OCI-LY1 (cell line): Measurements from ENCODE around the gene TTC17.

Experiments used
- H2AFZ ChIP-seq: fragments of 200-600 bp; sonication (generic), shearing (Covaris generic); 2 replicates; pipeline ENCODE4 v1.6.0; 2014; ENCODE audit warnings: antibody characterized with exemption, mild to moderate bottlenecking, low read length
- H3F3A ChIP-seq: fragments of 200-600 bp; sonication (generic), shearing (Covaris generic); 2 replicates; pipeline ENCODE4 v1.6.0; 2014; ENCODE audit warnings: mild to moderate bottlenecking, antibody characterized with exemption, low read length, moderate library complexity; ENCODE audit not compliant: insufficient read depth
- H3K27ac ChIP-seq: fragments of 200-600 bp; sonication (generic); 2 replicates; pipeline ENCODE4 v1.5.1; 2014; ENCODE audit warnings: low read length, mixed run types, mild to moderate bottlenecking, low read depth; ENCODE audit not compliant: poor library complexity, severe bottlenecking
- H3K27me3 ChIP-seq: fragments of 200-600 bp; sonication (generic); 2 replicates; pipeline ENCODE4 v1.6.0; 2014; ENCODE audit warnings: antibody characterized with exemption, mild to moderate bottlenecking, low read length, moderate library complexity; ENCODE audit not compliant: insufficient read depth
- H3K36me3 ChIP-seq: fragments of 200-600 bp; sonication (generic); 2 replicates; pipeline ENCODE4 v1.6.1; 2014; ENCODE audit warnings: mild to moderate bottlenecking, antibody characterized with exemption, low read length, moderate library complexity, mixed read lengths; ENCODE audit not compliant: insufficient read depth
- H3K4me1 ChIP-seq: fragments of 200-600 bp; sonication (generic); 2 replicates; pipeline ENCODE4 v1.5.1; 2014; ENCODE audit warnings: mild to moderate bottlenecking, low read length, moderate library complexity; ENCODE audit not compliant: insufficient read depth, severe bottlenecking
- H3K4me2 ChIP-seq: fragments of 200-600 bp; sonication (generic), shearing (Covaris generic); 2 replicates; pipeline ENCODE4 v1.6.1; 2014; ENCODE audit warnings: low read length
- H3K4me3 ChIP-seq: fragments of 200-600 bp; sonication (generic); 2 replicates; pipeline ENCODE4 v1.5.1; 2014; ENCODE audit warnings: low read length, low read depth, mild to moderate bottlenecking, mixed read lengths; ENCODE audit not compliant: poor library complexity, severe bottlenecking
- H3K79me2 ChIP-seq: fragments of 200-600 bp; shearing (Covaris generic); 2 replicates; pipeline ENCODE4 v1.6.1; 2016; ENCODE audit warnings: mixed run types, low read length, mixed read lengths; ENCODE audit not compliant: insufficient read depth
- H3K9ac ChIP-seq: fragments of 200-600 bp; sonication (generic), shearing (Covaris generic); 2 replicates; pipeline ENCODE4 v1.6.1; 2014; ENCODE audit warnings: mild to moderate bottlenecking, low read length, mixed read lengths
- H3K9me2 ChIP-seq: fragments of 200-600 bp; sonication (generic), shearing (Covaris generic); 2 replicates; pipeline ENCODE4 v1.6.1; 2014; ENCODE audit warnings: low read depth, mild to moderate bottlenecking, low read length, mixed read lengths
- H3K9me3 ChIP-seq: fragments of 200-600 bp; shearing (Covaris generic); 2 replicates; pipeline ENCODE4 v1.6.1; 2014; ENCODE audit warnings: low read length, mixed read lengths
- H4K20me1 ChIP-seq: fragments of 200-600 bp; sonication (generic), shearing (Covaris generic); 2 replicates; pipeline ENCODE4 v1.6.0; 2016; ENCODE audit warnings: mild to moderate bottlenecking, low read length; ENCODE audit not compliant: insufficient read depth
- EZH2 ChIP-seq: fragments of 200-600 bp; sonication (generic), shearing (Covaris generic); IDR thresholded peaks from 2 replicates; pipeline ENCODE4 v1.8.0; 2017; ENCODE audit warnings: borderline replicate concordance, mixed run types, mild to moderate bottlenecking, antibody characterized with exemption, low read length, moderate library complexity, mixed read lengths
- TF ChIP-seq, protein P1 (sequence below): fragments of 200-600 bp; sonication (generic), shearing (Covaris generic); IDR thresholded peaks from 2 replicates; pipeline ENCODE4 v1.5.1; 2017; ENCODE audit warnings: mild to moderate bottlenecking, antibody characterized with exemption, low read length, moderate library complexity, mixed read lengths

Gene TTC17

DNA sequence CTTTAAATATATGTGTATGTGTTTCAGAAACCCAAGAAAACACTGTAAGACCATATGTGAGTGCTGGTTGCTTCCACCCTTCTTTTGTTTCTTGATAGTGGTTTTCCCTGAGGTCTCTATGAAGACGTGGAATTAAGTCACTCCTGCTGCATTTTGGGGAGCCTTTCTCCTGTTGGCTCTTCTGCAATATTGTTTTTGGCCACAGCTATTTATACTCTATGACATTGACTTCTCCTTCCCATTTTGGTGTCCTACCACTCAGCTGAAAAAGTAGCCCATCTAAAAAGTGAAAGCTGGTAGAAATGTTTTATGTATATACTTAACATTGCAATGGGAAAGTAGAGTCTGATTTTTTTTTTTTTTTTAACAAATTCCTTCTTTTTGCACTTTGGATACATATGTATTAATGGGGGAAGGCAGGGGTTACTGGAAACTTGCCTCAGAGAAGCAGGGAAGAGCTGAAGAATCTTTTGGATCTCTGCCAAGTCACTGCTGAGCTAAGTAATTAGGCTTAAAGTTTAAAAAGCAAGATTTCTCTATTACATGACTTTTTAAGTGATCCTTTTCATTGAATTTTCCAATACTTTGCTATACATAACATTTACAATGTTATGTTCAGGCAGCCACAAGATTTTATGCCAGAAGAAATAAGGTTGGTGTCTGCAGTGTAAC lies 1.8 kb downstream of the TTC17 start:
- peak overlapping the region; percentile 64 for H3K27ac ChIP-seq
- TF ChIP-seq, protein P1, sequence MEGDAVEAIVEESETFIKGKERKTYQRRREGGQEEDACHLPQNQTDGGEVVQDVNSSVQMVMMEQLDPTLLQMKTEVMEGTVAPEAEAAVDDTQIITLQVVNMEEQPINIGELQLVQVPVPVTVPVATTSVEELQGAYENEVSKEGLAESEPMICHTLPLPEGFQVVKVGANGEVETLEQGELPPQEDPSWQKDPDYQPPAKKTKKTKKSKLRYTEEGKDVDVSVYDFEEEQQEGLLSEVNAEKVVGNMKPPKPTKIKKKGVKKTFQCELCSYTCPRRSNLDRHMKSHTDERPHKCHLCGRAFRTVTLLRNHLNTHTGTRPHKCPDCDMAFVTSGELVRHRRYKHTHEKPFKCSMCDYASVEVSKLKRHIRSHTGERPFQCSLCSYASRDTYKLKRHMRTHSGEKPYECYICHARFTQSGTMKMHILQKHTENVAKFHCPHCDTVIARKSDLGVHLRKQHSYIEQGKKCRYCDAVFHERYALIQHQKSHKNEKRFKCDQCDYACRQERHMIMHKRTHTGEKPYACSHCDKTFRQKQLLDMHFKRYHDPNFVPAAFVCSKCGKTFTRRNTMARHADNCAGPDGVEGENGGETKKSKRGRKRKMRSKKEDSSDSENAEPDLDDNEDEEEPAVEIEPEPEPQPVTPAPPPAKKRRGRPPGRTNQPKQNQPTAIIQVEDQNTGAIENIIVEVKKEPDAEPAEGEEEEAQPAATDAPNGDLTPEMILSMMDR: no peak
- TF ChIP-seq EZH2: no peak
- peaks cover 21% of the 10 kb centered on the region for H3K36me3 ChIP-seq
- no peaks in the 10 kb centered on the region for H3F3A ChIP-seq
- H3K4me3 ChIP-seq: peak overlapping the region; percentile 99
- H3K9me3 ChIP-seq: no peaks in the 10 kb centered on the region
- H3K79me2 ChIP-seq: peaks cover 64% of the 10 kb centered on the region
- peak overlapping the region; percentile 94 for H3K9ac ChIP-seq
- no peaks in the 10 kb centered on the region for H3K9me2 ChIP-seq
- peaks cover 28% of the 10 kb centered on the region for H3K4me1 ChIP-seq
- no peak overlapping the region for H2AFZ ChIP-seq
- no peaks in the 10 kb centered on the region for H3K27me3 ChIP-seq
- H3K4me2 ChIP-seq: peak overlapping the region; percentile 100
- H4K20me1 ChIP-seq: no peaks in the 10 kb centered on the region

DNA sequence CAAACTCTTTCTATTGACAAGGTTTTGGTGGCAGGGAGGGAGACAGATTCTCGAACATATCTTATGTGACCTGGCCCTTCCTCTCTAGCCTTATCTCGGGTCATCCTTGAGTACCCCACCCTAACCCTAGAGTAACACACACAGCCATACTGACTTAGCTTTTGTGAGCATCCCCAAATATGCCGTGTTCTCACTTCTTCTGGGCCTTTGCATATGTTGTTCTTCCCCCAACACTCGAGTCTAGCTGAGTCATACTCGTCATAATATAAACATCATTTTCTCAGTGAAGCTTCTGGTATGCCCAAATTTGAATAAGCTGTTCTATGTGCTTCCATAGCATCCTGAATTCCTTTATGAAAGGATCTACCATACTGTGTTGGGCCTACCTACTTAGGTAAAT lies 8.0 kb downstream of the TTC17 start:
- Histone ChIP-seq H3K27me3 (no peaks in the 10 kb centered on the region), H4K20me1 (no peaks in the 10 kb centered on the region), H3K79me2 (peaks cover 96% of the 10 kb centered on the region), H3K9me3 (no peaks in the 10 kb centered on the region), H3F3A (no peaks in the 10 kb centered on the region), H3K4me1 (peaks cover 21% of the 10 kb centered on the region), H3K9ac (no peak overlapping the region; the same call in 1 of the 2 replicates), H2AFZ (no peak overlapping the region), H3K36me3 (peaks cover 42% of the 10 kb centered on the region), H3K4me2 (peak overlapping the region; percentile 22; the same call in 1 of the 2 replicates), H3K9me2 (no peaks in the 10 kb centered on the region), H3K27ac (peak overlapping the region; percentile 49), H3K4me3 (no peak overlapping the region)
- no peak for TF ChIP-seq EZH2
- TF ChIP-seq, protein P1: no peak

DNA sequence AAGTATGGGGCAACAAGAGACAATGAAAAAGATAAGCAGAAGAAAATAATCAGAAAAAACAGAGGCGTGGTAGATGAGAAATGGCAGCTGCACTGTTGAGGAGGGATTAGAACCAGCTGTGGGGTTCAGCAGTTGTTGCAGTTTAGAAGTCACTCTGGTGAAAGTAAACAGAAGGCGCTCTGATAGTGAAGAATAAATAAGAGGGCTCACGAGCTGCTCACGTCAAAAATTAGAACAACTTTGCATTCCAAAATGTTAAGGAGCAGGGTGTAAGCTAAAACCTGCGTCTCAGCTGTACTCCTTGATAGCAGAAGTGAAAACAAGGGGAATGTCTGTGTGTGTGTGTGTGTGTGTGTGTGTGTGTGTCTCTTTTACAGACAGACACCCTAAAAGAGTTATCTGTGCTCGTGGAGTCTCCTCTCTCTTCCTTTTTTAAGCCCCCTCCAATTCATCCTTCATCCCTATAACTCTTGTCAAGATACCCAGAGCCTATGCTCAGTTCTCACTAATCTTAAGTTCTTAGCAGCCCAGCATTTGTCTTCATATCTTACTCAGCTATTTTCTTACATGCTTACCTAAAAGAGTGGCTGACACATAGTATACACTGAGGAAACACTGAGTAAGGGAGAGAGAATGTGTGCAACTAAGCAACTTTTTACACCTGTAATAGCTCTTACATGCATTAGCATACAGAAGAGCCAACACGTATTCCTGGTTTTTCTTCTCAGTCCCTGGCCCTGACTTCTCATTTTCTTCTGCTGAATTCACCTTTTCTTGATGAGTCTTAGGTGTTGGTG lies 8.9 kb downstream of the TTC17 start:
- H3K36me3 ChIP-seq: peaks cover 46% of the 10 kb centered on the region
- no peak overlapping the region for H2AFZ ChIP-seq
- no peaks in the 10 kb centered on the region for H3K9me3 ChIP-seq
- peak overlapping the region; percentile 22; the same call in 1 of the 2 replicates for H3K4me2 ChIP-seq
- H3K79me2 ChIP-seq: peaks cover 89% of the 10 kb centered on the region
- no peak overlapping the region; the same call in 1 of the 2 replicates for H3K9ac ChIP-seq
- H3K27ac ChIP-seq: peak overlapping the region; percentile 49
- no peaks in the 10 kb centered on the region for H3K9me2 ChIP-seq
- no peaks in the 10 kb centered on the region for H3F3A ChIP-seq
- H3K4me3 ChIP-seq: no peak overlapping the region
- TF ChIP-seq, protein P1: no peak
- no peak for TF ChIP-seq EZH2
- H3K27me3 ChIP-seq: no peaks in the 10 kb centered on the region
- no peaks in the 10 kb centered on the region for H4K20me1 ChIP-seq
- peaks cover 21% of the 10 kb centered on the region for H3K4me1 ChIP-seq
